Liver (tissue), 9 donors: ENCODE data around the gene ZNF438. TPM values are rescaled to one million over a fixed set of nuclear protein-coding genes. Genes with fewer than 3 reads are reported as not detected.

Experiments used
- DNase-seq: peaks from one replicate; pipeline ENCODE4 v3.0.0-alpha.2; 2017; ENCODE audit warnings: low spot score
- H3K27ac ChIP-seq, 2 donors: one replicate each; pipeline ENCODE4 v1.7.0; 2013; ENCODE audit warnings: inconsistent platforms in 2 of 2, low read length in 2 of 2, control low read depth in 1 of 2, low read depth in 1 of 2, mild to moderate bottlenecking in 1 of 2
- H3K27me3 ChIP-seq, 4 donors: one replicate each; pipeline versions ENCODE4 v1.6.1 to v1.7.0; 2013; ENCODE audit warnings: low read length in 3 of 4, inconsistent platforms in 1 of 4, mild to moderate bottlenecking in 1 of 4, moderate library complexity in 1 of 4; ENCODE audit not compliant: control insufficient read depth in 4 of 4, insufficient read depth in 4 of 4
- H3K36me3 ChIP-seq, 4 donors: one replicate each; pipeline versions ENCODE4 v1.6.1 to v1.7.0; 2013; ENCODE audit warnings: low read length in 3 of 4, mild to moderate bottlenecking in 3 of 4, low read depth in 1 of 4, moderate library complexity in 1 of 4; ENCODE audit not compliant: control insufficient read depth in 4 of 4, insufficient read depth in 3 of 4
- H3K4me1 ChIP-seq, 4 donors: one replicate each; pipeline versions ENCODE4 v1.6.1 to v1.7.0; 2013; ENCODE audit warnings: low read length in 3 of 4, mild to moderate bottlenecking in 3 of 4, moderate library complexity in 1 of 4; ENCODE audit not compliant: control insufficient read depth in 4 of 4, insufficient read depth in 4 of 4
- H3K4me3 ChIP-seq, 3 donors: one replicate each; pipeline versions ENCODE4 v1.6.1 to v1.7.0; 2013; ENCODE audit warnings: low read length in 3 of 3, control low read depth in 1 of 3, low read depth in 1 of 3, mild to moderate bottlenecking in 1 of 3
- H3K9ac ChIP-seq, 2 donors: one replicate each; pipeline ENCODE4 v1.7.0; 2013; ENCODE audit warnings: low read length in 2 of 2, mild to moderate bottlenecking in 2 of 2, moderate library complexity in 2 of 2, control low read depth in 1 of 2, low read depth in 1 of 2
- H3K9me3 ChIP-seq, 4 donors: one replicate each; pipeline versions ENCODE4 v1.6.1 to v1.7.0; 2013; ENCODE audit warnings: low read length in 3 of 4; ENCODE audit not compliant: control insufficient read depth in 4 of 4
- ATF3 ChIP-seq: IDR thresholded peaks from 2 replicates; pipeline ENCODE4 v1.6.1; 2016; ENCODE audit warnings: antibody characterized with exemption
- EGR1 ChIP-seq, 2 donors: IDR thresholded peaks; 2 replicates each; pipeline ENCODE4 v1.6.1; 2016 to 2018; ENCODE audit warnings: antibody characterized with exemption in 2 of 2, low read depth in 2 of 2
- FOXA1 ChIP-seq: IDR thresholded peaks from 2 replicates; pipeline ENCODE4 v1.6.1; 2016; ENCODE audit warnings: antibody characterized with exemption
- FOXA2 ChIP-seq: IDR thresholded peaks from 2 replicates; pipeline ENCODE4 v1.6.1; 2016; ENCODE audit warnings: antibody characterized with exemption
- GABPA ChIP-seq, 2 donors: IDR thresholded peaks in 1 of 2; conservative IDR thresholded peaks in 1 of 2; 2 replicates each; pipeline ENCODE4 v1.6.1; 2016; ENCODE audit warnings: antibody characterized with exemption in 2 of 2, mild to moderate bottlenecking in 1 of 2, moderate library complexity in 1 of 2
- HNF4A ChIP-seq, 2 donors: conservative IDR thresholded peaks; 2 replicates each; pipeline ENCODE4 v1.6.1; 2016; ENCODE audit warnings: antibody characterized with exemption in 2 of 2, mild to moderate bottlenecking in 2 of 2
- HNF4G ChIP-seq: IDR thresholded peaks from 2 replicates; pipeline ENCODE4 v1.6.1; 2016; ENCODE audit warnings: antibody characterized with exemption
- JUND ChIP-seq, 2 donors: IDR thresholded peaks; 2 replicates each; pipeline ENCODE4 v1.6.1; 2016; ENCODE audit warnings: antibody characterized with exemption in 2 of 2
- MAX ChIP-seq: IDR thresholded peaks from 2 replicates; pipeline ENCODE4 v1.6.1; 2016; ENCODE audit warnings: antibody characterized with exemption
- NR2F2 ChIP-seq: IDR thresholded peaks from 2 replicates; pipeline ENCODE4 v1.6.1; 2016; ENCODE audit warnings: antibody characterized with exemption
- RAD21 ChIP-seq, 2 donors: IDR thresholded peaks; 2 replicates each; pipeline ENCODE4 v1.6.1; 2016; ENCODE audit warnings: antibody characterized with exemption in 2 of 2, mild to moderate bottlenecking in 2 of 2
- RXRA ChIP-seq, 2 donors: IDR thresholded peaks; 2 replicates each; pipeline ENCODE4 v1.6.1; 2017 to 2018; ENCODE audit warnings: antibody characterized with exemption in 2 of 2, mild to moderate bottlenecking in 1 of 2
- SP1 ChIP-seq: IDR thresholded peaks from 2 replicates; pipeline ENCODE4 v1.6.1; 2018; ENCODE audit warnings: antibody characterized with exemption, mild to moderate bottlenecking
- TAF1 ChIP-seq: conservative IDR thresholded peaks from 2 replicates; pipeline ENCODE4 v1.6.1; 2016; ENCODE audit warnings: antibody characterized with exemption, mild to moderate bottlenecking
- YY1 ChIP-seq: IDR thresholded peaks from 2 replicates; pipeline ENCODE4 v1.6.1; 2016; ENCODE audit warnings: antibody characterized with exemption, mild to moderate bottlenecking
- ZBTB33 ChIP-seq: IDR thresholded peaks from 2 replicates; pipeline ENCODE4 v1.6.1; 2016; ENCODE audit warnings: antibody characterized with exemption
- WGBS: extraction: QIAGEN DNeasy Blood & Tissue Kit; methylation state at CpG from one replicate; pipeline ENCODE4 v1.1.7; 2013; 5-methylcytosine and 5-hydroxymethylcytosine counted together
- polyA plus RNA-seq, 2 donors: library from polyadenylated mRNA; stranded (reverse) in 1 of 2; unstranded in 1 of 2; fragments of 200-250 nt in 1 of 2; fragments of >200 nt in 1 of 2; fragmentation: Nextera tagmentation in 1 of 2; extraction: Ambion mirVana in 1 of 2; gene quantifications; one replicate each; pipeline versions ENCODE4 v1.2.1 to v1.2.3, GENCODE V29; 2013 to 2015
- total RNA-seq, 2 donors: library from RNA; depleted of rRNA; stranded (reverse); fragments of >200 nt; gene quantifications; one replicate each; pipeline ENCODE4 v1.2.3, GENCODE V29; 2014
- donor health status: healthy.
- donor health status: healthy.
- donor health status: healthy.
- donor health status: healthy.
- donor health status: healthy.

ZNF438 gene
- total and polyA plus RNA-seq, 4 donors = 1.9 to 2.9 (median 2.2) TPM

GRCh38 chr10:30939643-30940251, 91.9 kb downstream of the ZNF438 start:
- H3K27ac ChIP-seq = no peak overlapping the region
- no peak for DNase-seq
- H3K4me3 ChIP-seq = no peak overlapping the region
- no peak for TF ChIP-seq MAX
- peak in 1 of 2 donors; percentile 9 for TF ChIP-seq RXRA (IDR thresholded peaks at IDR 0.05)
- peak; percentile 56 for TF ChIP-seq NR2F2
- peaks cover 0 to 1% (median 0%) of the 10 kb centered on the region in 4 donors for H3K36me3 ChIP-seq
- H3K4me1 ChIP-seq = peaks cover 0 to 2% (median 0%) of the 10 kb centered on the region in 4 donors
- no peaks in the 10 kb centered on the region for H3K9me3 ChIP-seq
- no peaks in the 10 kb centered on the region for H3K27me3 ChIP-seq
- no peak overlapping the region for H3K9ac ChIP-seq

GRCh38 chr10:30935078-30935477, 96.6 kb downstream of the ZNF438 start:
- Histone ChIP-seq H3K27ac (no peak overlapping the region), H3K36me3 (peaks cover 0 to 1% (median 0%) of the 10 kb centered on the region in 4 donors), H3K9me3 (no peaks in the 10 kb centered on the region), H3K9ac (no peak overlapping the region), H3K4me3 (no peak overlapping the region), H3K4me1 (peaks cover 0 to 1% (median 0%) of the 10 kb centered on the region in 4 donors), H3K27me3 (no peaks in the 10 kb centered on the region)
- DNase-seq = no peak
- TF ChIP-seq HNF4G (no peak), EGR1 (IDR thresholded peaks at IDR 0.05; ENCODE audit: low read depth in 2 of 2) (no peak), JUND (IDR thresholded peaks at IDR 0.05) (no peak), RXRA (IDR thresholded peaks at IDR 0.05) (no peak), FOXA2 (no peak), YY1 (no peak), ATF3 (no peak), FOXA1 (no peak)
- 85% methylated on average over 1 of the region's 1 CpG for WGBS

GRCh38 chr10:30931094-30931493, 100.6 kb downstream of the ZNF438 start:
- H3K27ac ChIP-seq = no peak overlapping the region
- no peaks in the 10 kb centered on the region for H3K27me3 ChIP-seq
- H3K4me1 ChIP-seq = peaks cover 0 to 1% (median 0%) of the 10 kb centered on the region in 4 donors
- H3K36me3 ChIP-seq = peaks cover 0 to 1% (median 0%) of the 10 kb centered on the region in 4 donors
- DNase-seq = no peak
- H3K4me3 ChIP-seq = no peak overlapping the region
- no peak for TF ChIP-seq TAF1
- no peak for TF ChIP-seq FOXA1
- no peak for TF ChIP-seq YY1
- TF ChIP-seq SP1 = no peak
- no peak for TF ChIP-seq GABPA (IDR thresholded peaks at IDR 0.05 in 1 of 2, conservative IDR thresholded peaks at IDR 0.05 in 1 of 2)
- TF ChIP-seq HNF4A (conservative IDR thresholded peaks at IDR 0.05) = no peak
- no peak for TF ChIP-seq RAD21 (IDR thresholded peaks at IDR 0.05)
- TF ChIP-seq ZBTB33 = no peak
- no peak for TF ChIP-seq RXRA (IDR thresholded peaks at IDR 0.05)
- TF ChIP-seq HNF4G = no peak
- TF ChIP-seq EGR1 (IDR thresholded peaks at IDR 0.05; ENCODE audit: low read depth in 2 of 2) = no peak
- no peak for TF ChIP-seq FOXA2
- TF ChIP-seq NR2F2 = no peak
- no peak overlapping the region for H3K9ac ChIP-seq
- H3K9me3 ChIP-seq = no peaks in the 10 kb centered on the region
